HepG2 (cell line): ENCODE results near the gene ITIH6. TPM values are rescaled to one million over a fixed set of nuclear protein-coding genes. Genes with fewer than 3 reads are reported as not detected.

Source experiments
- ATAC-seq: fragments of 200-7000 bp; cut with Tn5 transposase; 3 replicates; pipeline ENCODE4 v1.9.1; 2020; ENCODE audit warnings: mild to moderate bottlenecking, moderate library complexity
- BruUV-seq: library from RNA; stranded (reverse); fragments of 400-500 nt; replicated peaks from 2 replicates; lab custom pipeline; 2021; lab: Mats Ljungman, UMichigan
- CTCF ChIA-PET: fragments of 300-600 bp; formaldehyde crosslinking; extraction: SDS; loops from one replicate; lab custom pipeline; 2021; ENCODE audit warnings: low total read pairs, inconsistent platforms, low intra/inter-chr PET ratio; lab: Yijun Ruan, JAX
- POLR2A ChIA-PET: fragments of 350-600 bp; sonication (Branson Sonifier 250); formaldehyde crosslinking; loops from one replicate; lab custom pipeline; 2020; ENCODE audit warnings: antibody characterized with exemption, inconsistent platforms; lab: Yijun Ruan, JAX
- DNase-seq: peaks from one replicate; pipeline ENCODE4 v3.0.0-alpha.2; 2015; ENCODE audit warnings: low spot score
- FAIRE-seq: peaks from 3 replicates; lab custom pipeline; 2011; peaks lifted over from hg19 to GRCh38; lab: Jason Lieb, UNC
- H2AFZ ChIP-seq: one replicate; pipeline ENCODE4 v1.6.1; 2011; ENCODE audit warnings: low read length, inconsistent platforms
- H3K27ac ChIP-seq: fragments of 300-600 bp; 3 replicates; pipeline ENCODE4 v1.8.0; 2011; ENCODE audit warnings: mixed run types, mild to moderate bottlenecking, mixed read lengths, low read length, inconsistent platforms; ENCODE audit not compliant: insufficient read depth; ENCODE audit errors: extremely low read length
- H3K27me3 ChIP-seq, 2 experiments: fragments of 200-600 bp in 1 of 2; 2 replicates in 1 of 2; 3 replicates in 1 of 2; pipeline versions ENCODE4 v1.6.0 to v1.8.0; 2011; ENCODE audit warnings: low read length in 2 of 2, mild to moderate bottlenecking in 2 of 2, moderate library complexity in 2 of 2, inconsistent platforms in 1 of 2; ENCODE audit not compliant: insufficient read depth in 2 of 2, control insufficient read depth in 1 of 2
- H3K36me3 ChIP-seq, 2 experiments: fragments of 200-600 bp in 1 of 2; replicated peaks in 1 of 2; 2 replicates in 1 of 2; 3 replicates in 1 of 2; pipeline versions ENCODE4 v1.5.1 to v1.8.0; 2011; ENCODE audit warnings: low read length in 2 of 2, inconsistent platforms in 1 of 2; ENCODE audit not compliant: insufficient read depth in 2 of 2, control insufficient read depth in 1 of 2
- H3K4me1 ChIP-seq: 2 replicates; pipeline ENCODE4 v1.5.1; 2012; ENCODE audit warnings: low read length, inconsistent platforms; ENCODE audit not compliant: insufficient read depth
- H3K4me2 ChIP-seq: 2 replicates; pipeline ENCODE4 v1.6.0; 2011; ENCODE audit warnings: low read depth, low read length, inconsistent platforms
- H3K4me3 ChIP-seq, 3 experiments: fragments of 200-600 bp in 1 of 3; sonication (generic), shearing (Covaris generic) in 1 of 3; replicated peaks in 1 of 3; 2 replicates each; pipeline ENCODE4 v1.5.1; 2011 to 2016; ENCODE audit warnings: low read length in 3 of 3, inconsistent platforms in 2 of 3, low read depth in 2 of 3, mild to moderate bottlenecking in 2 of 3, control low read depth in 1 of 3, mixed read lengths in 1 of 3; ENCODE audit not compliant: insufficient read depth in 1 of 3
- H3K79me2 ChIP-seq: one replicate; pipeline ENCODE4 v1.6.1; 2011; ENCODE audit warnings: low read length, inconsistent platforms; ENCODE audit not compliant: insufficient read depth
- H3K9ac ChIP-seq: 2 replicates; pipeline ENCODE4 v1.6.0; 2011; ENCODE audit warnings: mild to moderate bottlenecking, low read depth, low read length, inconsistent platforms; ENCODE audit not compliant: insufficient read depth
- H3K9me3 ChIP-seq: 2 replicates; pipeline ENCODE4 v1.5.1; 2012; ENCODE audit warnings: mild to moderate bottlenecking, low read length
- H4K20me1 ChIP-seq: 2 replicates; pipeline ENCODE4 v1.6.0; 2011; ENCODE audit warnings: inconsistent platforms, mild to moderate bottlenecking, low read length, moderate library complexity; ENCODE audit not compliant: insufficient read depth
- HIVEP1 ChIP-seq: sonication (generic); formaldehyde crosslinking; IDR thresholded peaks from 2 replicates; pipeline ENCODE4 v1.4.0; 2020; ENCODE audit warnings: mild to moderate bottlenecking, missing genetic modification reagents
- JUN ChIP-seq: sonication (generic); formaldehyde crosslinking; IDR thresholded peaks from 2 replicates; pipeline ENCODE4 v1.4.0; 2020; ENCODE audit warnings: mild to moderate bottlenecking, missing genetic modification reagents
- MTF2 ChIP-seq: sonication (generic); formaldehyde crosslinking; IDR thresholded peaks from 2 replicates; pipeline ENCODE4 v1.5.0; 2020; ENCODE audit warnings: missing genetic modification reagents, borderline replicate concordance
- RAD51 ChIP-seq: fragments of 450-650 bp; IDR thresholded peaks from 2 replicates; pipeline ENCODE4 v1.6.1; 2016; ENCODE audit warnings: borderline replicate concordance
- RFXAP ChIP-seq: sonication (generic); formaldehyde crosslinking; IDR thresholded peaks from 2 replicates; pipeline ENCODE4 v1.4.0; 2020; ENCODE audit warnings: missing genetic modification reagents, borderline replicate concordance
- ZMYM3 ChIP-seq: sonication (generic); formaldehyde crosslinking; IDR thresholded peaks from 2 replicates; pipeline ENCODE4 v1.5.1; 2020; ENCODE audit warnings: mild to moderate bottlenecking, missing genetic modification reagents
- ZSCAN25 ChIP-seq: sonication (generic); formaldehyde crosslinking; IDR thresholded peaks from 2 replicates; pipeline ENCODE4 v1.8.0; 2022; ENCODE audit warnings: mild to moderate bottlenecking, missing genetic modification reagents
- WGBS: methylation state at CpG from one replicate; pipeline ENCODE4 v1.1.6; 2017; ENCODE audit warnings: low lambda C conversion rate; 5-methylcytosine and 5-hydroxymethylcytosine counted together
- in situ Hi-C: cut with HindIII; loops from 2 replicates; pipeline ENCODE4 v1.10.0; 2017; ENCODE audit warnings: low pct_unique_long_range_greater_than_20kb; ENCODE audit not compliant: extremely low pct_ligation_motif_present
- intact Hi-C: fragments of 100-400 bp; cut with micrococcal nuclease; formaldehyde crosslinking; loops from one replicate; pipeline ENCODE4 v1.10.0; 2022; ENCODE audit not compliant: unreplicated experiment
- polyA plus RNA-seq, 8 experiments: library from polyadenylated mRNA; depleted of rRNA in 3 of 8; stranded (reverse) in 7 of 8; unstranded in 1 of 8; fragments of >200 nt; fragmentation: Illumina TruSeq in 4 of 8; extraction: Trizol in 4 of 8; gene quantifications; 2 replicates each; pipeline versions ENCODE4 v1.2.1 to v1.2.3, GENCODE V29; 2011 to 2016; ENCODE audit warnings: low read depth in 4 of 8, missing spikeins in 1 of 8, mixed read lengths in 1 of 8; ENCODE audit not compliant: insufficient read depth in 1 of 8
- total RNA-seq, 5 experiments: library from RNA; depleted of rRNA; stranded (reverse); fragments of >200 nt; fragmentation: Illumina TruSeq; extraction: Trizol; gene quantifications; 2 replicates each; pipeline ENCODE4 v1.2.3, GENCODE V29; 2016; ENCODE audit warnings: low read depth in 1 of 5
- TF ChIP-seq, protein P1 (sequence below): IDR thresholded peaks from 2 replicates; pipeline ENCODE4 v1.4.0; 2020; ENCODE audit warnings: mild to moderate bottlenecking, missing genetic modification reagents
- TF ChIP-seq, protein P2 (sequence below): IDR thresholded peaks from 2 replicates; pipeline ENCODE4 v1.6.1; 2016

Gene ITIH6
- total and polyA plus RNA-seq, 2 of the 13 experiments (the other 11 are each of a cell fraction or from before 2014, with no cell fraction given) = not detected

DNA sequence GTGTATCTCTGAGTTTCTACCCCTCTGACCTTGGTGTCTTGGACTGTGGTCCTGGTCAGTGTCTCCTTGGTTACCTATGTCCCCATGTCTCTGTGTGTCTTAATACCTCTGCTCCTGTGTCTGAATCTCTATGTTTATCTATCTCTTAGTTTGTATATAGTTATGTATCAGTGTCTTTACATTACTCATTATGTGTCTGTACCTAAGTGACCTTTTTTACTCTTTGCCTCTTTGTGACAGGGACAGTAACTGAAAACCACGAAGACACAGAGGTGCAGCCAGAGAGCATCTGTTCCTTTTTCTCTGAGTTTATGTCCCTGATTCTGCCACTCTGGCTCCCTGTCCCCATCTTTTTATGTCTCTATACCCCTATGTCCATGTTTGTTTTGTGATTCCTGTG lies 49.4 kb downstream of the ITIH6 start (continued):
- TF ChIP-seq HIVEP1 (CRISPR knock-in tag) = no peak
- TF ChIP-seq MTF2 = no peak
- TF ChIP-seq JUN (CRISPR knock-in tag) = no peak
- no peak for TF ChIP-seq RFXAP
- TF ChIP-seq ZMYM3 (CRISPR knock-in tag) = no peak
- no peak for TF ChIP-seq ZSCAN25 (CRISPR knock-in tag)
- TF ChIP-seq RAD51 = no peak
- TF ChIP-seq, protein P1, sequence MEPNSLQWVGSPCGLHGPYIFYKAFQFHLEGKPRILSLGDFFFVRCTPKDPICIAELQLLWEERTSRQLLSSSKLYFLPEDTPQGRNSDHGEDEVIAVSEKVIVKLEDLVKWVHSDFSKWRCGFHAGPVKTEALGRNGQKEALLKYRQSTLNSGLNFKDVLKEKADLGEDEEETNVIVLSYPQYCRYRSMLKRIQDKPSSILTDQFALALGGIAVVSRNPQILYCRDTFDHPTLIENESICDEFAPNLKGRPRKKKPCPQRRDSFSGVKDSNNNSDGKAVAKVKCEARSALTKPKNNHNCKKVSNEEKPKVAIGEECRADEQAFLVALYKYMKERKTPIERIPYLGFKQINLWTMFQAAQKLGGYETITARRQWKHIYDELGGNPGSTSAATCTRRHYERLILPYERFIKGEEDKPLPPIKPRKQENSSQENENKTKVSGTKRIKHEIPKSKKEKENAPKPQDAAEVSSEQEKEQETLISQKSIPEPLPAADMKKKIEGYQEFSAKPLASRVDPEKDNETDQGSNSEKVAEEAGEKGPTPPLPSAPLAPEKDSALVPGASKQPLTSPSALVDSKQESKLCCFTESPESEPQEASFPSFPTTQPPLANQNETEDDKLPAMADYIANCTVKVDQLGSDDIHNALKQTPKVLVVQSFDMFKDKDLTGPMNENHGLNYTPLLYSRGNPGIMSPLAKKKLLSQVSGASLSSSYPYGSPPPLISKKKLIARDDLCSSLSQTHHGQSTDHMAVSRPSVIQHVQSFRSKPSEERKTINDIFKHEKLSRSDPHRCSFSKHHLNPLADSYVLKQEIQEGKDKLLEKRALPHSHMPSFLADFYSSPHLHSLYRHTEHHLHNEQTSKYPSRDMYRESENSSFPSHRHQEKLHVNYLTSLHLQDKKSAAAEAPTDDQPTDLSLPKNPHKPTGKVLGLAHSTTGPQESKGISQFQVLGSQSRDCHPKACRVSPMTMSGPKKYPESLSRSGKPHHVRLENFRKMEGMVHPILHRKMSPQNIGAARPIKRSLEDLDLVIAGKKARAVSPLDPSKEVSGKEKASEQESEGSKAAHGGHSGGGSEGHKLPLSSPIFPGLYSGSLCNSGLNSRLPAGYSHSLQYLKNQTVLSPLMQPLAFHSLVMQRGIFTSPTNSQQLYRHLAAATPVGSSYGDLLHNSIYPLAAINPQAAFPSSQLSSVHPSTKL = no peak
- TF ChIP-seq, all 625 proteins: peak for 0

DNA sequence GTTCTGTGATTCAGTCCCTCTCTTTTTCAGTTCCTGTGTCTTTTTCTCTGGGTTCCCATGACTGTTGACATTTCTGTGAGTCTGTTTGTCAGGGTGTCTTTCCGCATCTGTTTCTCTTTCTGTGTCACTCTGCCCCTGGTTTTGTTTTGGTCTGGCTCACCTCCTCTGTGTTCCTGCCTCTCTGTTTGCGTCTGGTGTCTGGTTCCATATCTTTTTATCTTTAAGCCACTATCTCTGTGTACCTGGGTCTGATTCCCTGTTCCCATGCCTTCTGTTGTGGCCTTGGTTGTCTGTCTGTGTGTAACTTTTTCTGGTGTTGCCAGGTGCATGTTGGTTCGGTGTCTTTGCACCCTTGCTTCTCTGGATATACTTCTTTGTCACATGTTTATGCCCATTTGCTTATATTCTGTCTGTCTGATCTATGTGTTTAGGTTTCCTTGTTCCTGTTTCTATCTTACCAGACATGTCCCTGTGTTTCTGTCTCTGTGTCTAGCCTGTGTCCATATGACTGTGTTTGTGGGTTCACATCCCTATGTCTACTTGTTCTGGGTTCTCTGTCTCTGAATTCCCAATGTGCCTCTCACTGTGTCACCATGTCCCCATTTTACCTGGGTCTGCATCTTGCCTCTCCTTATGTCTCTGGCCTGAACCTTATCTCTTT lies 50.2 kb downstream of the ITIH6 start:
- H3K36me3 ChIP-seq = no peaks in the 10 kb centered on the region
- TF ChIP-seq, protein P2, sequence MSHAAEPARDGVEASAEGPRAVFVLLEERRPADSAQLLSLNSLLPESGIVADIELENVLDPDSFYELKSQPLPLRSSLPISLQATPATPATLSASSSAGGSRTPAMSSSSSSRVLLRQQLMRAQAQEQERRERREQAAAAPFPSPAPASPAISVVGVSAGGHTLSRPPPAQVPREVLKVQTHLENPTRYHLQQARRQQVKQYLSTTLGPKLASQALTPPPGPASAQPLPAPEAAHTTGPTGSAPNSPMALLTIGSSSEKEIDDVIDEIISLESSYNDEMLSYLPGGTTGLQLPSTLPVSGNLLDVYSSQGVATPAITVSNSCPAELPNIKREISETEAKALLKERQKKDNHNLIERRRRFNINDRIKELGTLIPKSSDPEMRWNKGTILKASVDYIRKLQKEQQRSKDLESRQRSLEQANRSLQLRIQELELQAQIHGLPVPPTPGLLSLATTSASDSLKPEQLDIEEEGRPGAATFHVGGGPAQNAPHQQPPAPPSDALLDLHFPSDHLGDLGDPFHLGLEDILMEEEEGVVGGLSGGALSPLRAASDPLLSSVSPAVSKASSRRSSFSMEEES (CRISPR knock-in tag) = no peak
- H3K4me3 ChIP-seq = no peak overlapping the region
- H3K4me2 ChIP-seq = no peak overlapping the region
- H3K27ac ChIP-seq = no peak overlapping the region
- BruUV-seq = no TSS peak
- POLR2A ChIA-PET = no interaction called here
- DNase-seq (no peak), ATAC-seq (no peak), FAIRE-seq (no peak)
- no peak overlapping the region for H2AFZ ChIP-seq
- no peaks in the 10 kb centered on the region for H4K20me1 ChIP-seq
- in situ Hi-C loops = no loop called here
- no peak overlapping the region for H3K9ac ChIP-seq
- CTCF ChIA-PET = no interaction called here
- no peaks in the 10 kb centered on the region for H3K27me3 ChIP-seq
- H3K79me2 ChIP-seq = no peaks in the 10 kb centered on the region
- 0% methylated on average over 3 of the region's 3 CpGs for WGBS
- H3K9me3 ChIP-seq = no peaks in the 10 kb centered on the region
- H3K4me1 ChIP-seq = no peaks in the 10 kb centered on the region
- intact Hi-C loops = no loop called here
